ENCODE measurements around the gene LMO1.

- no peak for TF ChIP-seq CTCF (conservative IDR thresholded peaks at IDR 0.05; ENCODE audit: low read length)
- TF ChIP-seq EZH2phosphoT487 (IDR thresholded peaks at IDR 0.05; ENCODE audit: borderline replicate concordance, low read depth, low read length): no peak
Measured at GRCh38 chr11:8202516-8203413, 60.9 kb downstream of the LMO1 start.

All from OCI-LY7 (cell line).